WTC11 (cell line): ENCODE data around the gene AHCYL1. TPM values are rescaled to one million over a fixed set of nuclear protein-coding genes. Genes with fewer than 3 reads are reported as not detected.
A peak's percentile ranks its signal among the peaks of the same experiment; 100 is the strongest.

Experiments used
- ATAC-seq: fragments of 200-7000 bp; cut with Tn5 transposase; 2 replicates; pipeline ENCODE4 v1.10.0; 2021; ENCODE audit warnings: mild to moderate bottlenecking, moderate library complexity
- CTCF ChIA-PET: fragments of 300-600 bp; sonication (Branson Sonifier 250); formaldehyde crosslinking; loops from one replicate; lab custom pipeline; 2021; ENCODE audit warnings: antibody characterized with exemption; lab: Charles Lee
- POLR2A ChIA-PET: fragments of 350-600 bp; sonication (Branson Sonifier 250); formaldehyde crosslinking; loops from one replicate; lab custom pipeline; 2021; ENCODE audit warnings: antibody characterized with exemption; lab: Charles Lee
- DNase-seq: peaks from one replicate; pipeline ENCODE4 v3.0.0; 2021; ENCODE audit warnings: low spot score
- H3K27ac Mint-ChIP-seq: 2 replicates; pipeline ENCODE4 v1.8.0; 2021; ENCODE audit warnings: mixed read lengths
- H3K27me3 Mint-ChIP-seq: 2 replicates; pipeline ENCODE4 v1.8.0; 2021; ENCODE audit warnings: low read depth, mild to moderate bottlenecking, moderate library complexity, mixed read lengths
- H3K36me3 Mint-ChIP-seq: 2 replicates; pipeline ENCODE4 v1.8.0; 2021; ENCODE audit warnings: mixed read lengths
- H3K4me1 Mint-ChIP-seq: 2 replicates; pipeline ENCODE4 v1.8.0; 2022; ENCODE audit warnings: mixed read lengths
- H3K4me3 Mint-ChIP-seq: 2 replicates; pipeline ENCODE4 v1.8.0; 2021; ENCODE audit warnings: mild to moderate bottlenecking, moderate library complexity, mixed read lengths
- H3K9me3 Mint-ChIP-seq: 2 replicates; pipeline ENCODE4 v1.8.0; 2021; ENCODE audit warnings: mixed read lengths
- CREB1 ChIP-seq: sonication (generic); formaldehyde crosslinking; IDR thresholded peaks from 2 replicates; pipeline ENCODE4 v1.8.0; 2023; ENCODE audit warnings: mild to moderate bottlenecking, missing genetic modification reagents
- ESRRA ChIP-seq: sonication (generic); formaldehyde crosslinking; IDR thresholded peaks from 2 replicates; pipeline ENCODE4 v1.8.1; 2022; ENCODE audit warnings: mild to moderate bottlenecking, missing genetic modification reagents, borderline replicate concordance
- FOXJ3 ChIP-seq: sonication (generic); formaldehyde crosslinking; IDR thresholded peaks from 2 replicates; pipeline ENCODE4 v1.9.0; 2021; ENCODE audit warnings: missing genetic modification reagents, mild to moderate bottlenecking, borderline replicate concordance
- FOXK1 ChIP-seq: sonication (generic); formaldehyde crosslinking; IDR thresholded peaks from 2 replicates; pipeline ENCODE4 v1.8.0; 2022; ENCODE audit warnings: mild to moderate bottlenecking, moderate library complexity, missing genetic modification reagents
- GABPB1 ChIP-seq: sonication (generic); formaldehyde crosslinking; IDR thresholded peaks from 2 replicates; pipeline ENCODE4 v1.8.1; 2023; ENCODE audit warnings: mild to moderate bottlenecking, missing genetic modification reagents
- GTF2I ChIP-seq: fragments of 250-450 bp; sonication (Bioruptor Pico); conservative IDR thresholded peaks from 2 replicates; pipeline ENCODE4 v1.4.0; 2021; ENCODE audit warnings: mild to moderate bottlenecking
- IRF2 ChIP-seq: sonication (generic); formaldehyde crosslinking; IDR thresholded peaks from 2 replicates; pipeline ENCODE4 v1.8.0; 2022; ENCODE audit warnings: low read depth, missing genetic modification reagents, borderline replicate concordance
- JAZF1 ChIP-seq: fragments of 250-450 bp; sonication (Bioruptor Pico); IDR thresholded peaks from 2 replicates; pipeline ENCODE4 v1.9.0; 2021; ENCODE audit warnings: moderate library complexity, mild to moderate bottlenecking, inconsistent platforms
- MXD4 ChIP-seq: fragments of 250-450 bp; sonication (Bioruptor Pico); IDR thresholded peaks from 2 replicates; pipeline ENCODE4 v1.8.0; 2021; ENCODE audit warnings: mild to moderate bottlenecking, moderate library complexity, borderline replicate concordance
- NFYB ChIP-seq: sonication (generic); formaldehyde crosslinking; conservative IDR thresholded peaks from 2 replicates; pipeline ENCODE4 v1.8.0; 2022; ENCODE audit warnings: low read depth, missing genetic modification reagents
- NR1H2 ChIP-seq: sonication (generic); formaldehyde crosslinking; IDR thresholded peaks from 2 replicates; pipeline ENCODE4 v1.9.0; 2021; ENCODE audit warnings: mild to moderate bottlenecking, moderate library complexity, missing genetic modification reagents
- SOX15 ChIP-seq: fragments of 250-450 bp; sonication (Bioruptor Pico); IDR thresholded peaks from 2 replicates; pipeline ENCODE4 v1.9.0; 2021; ENCODE audit warnings: mild to moderate bottlenecking
- SP1 ChIP-seq: sonication (generic); formaldehyde crosslinking; conservative IDR thresholded peaks from 2 replicates; pipeline ENCODE4 v1.8.1; 2022; ENCODE audit warnings: missing genetic modification reagents
- ZNF219 ChIP-seq: sonication (generic); formaldehyde crosslinking; IDR thresholded peaks from 2 replicates; pipeline ENCODE4 v1.8.0; 2023; ENCODE audit warnings: missing genetic modification reagents, mild to moderate bottlenecking, borderline replicate concordance
- total RNA-seq: library from RNA; stranded (reverse); gene quantifications from 3 replicates; pipeline ENCODE4 v1.2.3, GENCODE V29; 2021
- TF ChIP-seq, protein P1 (sequence below): sonication (generic); formaldehyde crosslinking; IDR thresholded peaks from 2 replicates; pipeline ENCODE4 v1.8.1; 2023; ENCODE audit warnings: mild to moderate bottlenecking, missing genetic modification reagents
- TF ChIP-seq, protein P2 (sequence below): sonication (generic); formaldehyde crosslinking; IDR thresholded peaks from 2 replicates; pipeline ENCODE4 v1.8.0; 2023; ENCODE audit warnings: missing genetic modification reagents
- TF ChIP-seq, protein P3 (sequence below): sonication (generic); formaldehyde crosslinking; conservative IDR thresholded peaks from 2 replicates; pipeline ENCODE4 v1.8.1; 2022; ENCODE audit warnings: mild to moderate bottlenecking, missing genetic modification reagents
- TF ChIP-seq, protein P4 (sequence below): sonication (generic); formaldehyde crosslinking; IDR thresholded peaks from 2 replicates; pipeline ENCODE4 v1.8.0; 2022; ENCODE audit warnings: mild to moderate bottlenecking, missing genetic modification reagents
- TF ChIP-seq, protein P5 (sequence below): sonication (generic); formaldehyde crosslinking; IDR thresholded peaks from 2 replicates; pipeline ENCODE4 v1.8.1; 2023; ENCODE audit warnings: mild to moderate bottlenecking, missing genetic modification reagents, borderline replicate concordance
- TF ChIP-seq, protein P6 (sequence below): fragments of 250-450 bp; sonication (Bioruptor Pico); IDR thresholded peaks from 2 replicates; pipeline ENCODE4 v1.9.0; 2021; ENCODE audit warnings: mild to moderate bottlenecking
- TF ChIP-seq, protein P7 (sequence below): sonication (generic); formaldehyde crosslinking; IDR thresholded peaks from 2 replicates; pipeline ENCODE4 v1.8.0; 2022; ENCODE audit warnings: mild to moderate bottlenecking, missing genetic modification reagents

AHCYL1 gene
- total RNA-seq, 1 experiment from 2014 or later = 92.1 TPM

- ChIA-PET CTCF (interaction anchor here (0.7 to 1.4 kb wide), 2 partner anchors 11 to 12 kb away, joined by 3 to 5 read pairs; partner anchors contain the start of gene AHCYL1), POLR2A (interaction anchor here (1.5 kb wide), 1 partner anchor 11 kb away, joined by 5 read pairs; the partner anchor contains the start of gene AHCYL1)
- H3K36me3 Mint-ChIP-seq = peaks cover 6% of the 10 kb centered on the region
- H3K27me3 Mint-ChIP-seq = no peaks in the 10 kb centered on the region
- no peaks in the 10 kb centered on the region for H3K9me3 Mint-ChIP-seq
- no peak for TF ChIP-seq CREB1
- TF ChIP-seq NFYB = no peak
- TF ChIP-seq, protein P1, sequence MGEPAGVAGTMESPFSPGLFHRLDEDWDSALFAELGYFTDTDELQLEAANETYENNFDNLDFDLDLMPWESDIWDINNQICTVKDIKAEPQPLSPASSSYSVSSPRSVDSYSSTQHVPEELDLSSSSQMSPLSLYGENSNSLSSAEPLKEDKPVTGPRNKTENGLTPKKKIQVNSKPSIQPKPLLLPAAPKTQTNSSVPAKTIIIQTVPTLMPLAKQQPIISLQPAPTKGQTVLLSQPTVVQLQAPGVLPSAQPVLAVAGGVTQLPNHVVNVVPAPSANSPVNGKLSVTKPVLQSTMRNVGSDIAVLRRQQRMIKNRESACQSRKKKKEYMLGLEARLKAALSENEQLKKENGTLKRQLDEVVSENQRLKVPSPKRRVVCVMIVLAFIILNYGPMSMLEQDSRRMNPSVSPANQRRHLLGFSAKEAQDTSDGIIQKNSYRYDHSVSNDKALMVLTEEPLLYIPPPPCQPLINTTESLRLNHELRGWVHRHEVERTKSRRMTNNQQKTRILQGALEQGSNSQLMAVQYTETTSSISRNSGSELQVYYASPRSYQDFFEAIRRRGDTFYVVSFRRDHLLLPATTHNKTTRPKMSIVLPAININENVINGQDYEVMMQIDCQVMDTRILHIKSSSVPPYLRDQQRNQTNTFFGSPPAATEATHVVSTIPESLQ (CRISPR knock-in tag) = no peak
- no peak for TF ChIP-seq FOXJ3 (CRISPR knock-in tag)
- TF ChIP-seq IRF2 = no peak
- TF ChIP-seq ZNF219 = no peak
- no peak for TF ChIP-seq SOX15
- no peak for TF ChIP-seq SP1 (CRISPR knock-in tag)
- TF ChIP-seq, protein P2, sequence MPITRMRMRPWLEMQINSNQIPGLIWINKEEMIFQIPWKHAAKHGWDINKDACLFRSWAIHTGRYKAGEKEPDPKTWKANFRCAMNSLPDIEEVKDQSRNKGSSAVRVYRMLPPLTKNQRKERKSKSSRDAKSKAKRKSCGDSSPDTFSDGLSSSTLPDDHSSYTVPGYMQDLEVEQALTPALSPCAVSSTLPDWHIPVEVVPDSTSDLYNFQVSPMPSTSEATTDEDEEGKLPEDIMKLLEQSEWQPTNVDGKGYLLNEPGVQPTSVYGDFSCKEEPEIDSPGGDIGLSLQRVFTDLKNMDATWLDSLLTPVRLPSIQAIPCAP = no peak
- ATAC-seq (no peak), DNase-seq (no peak)
- no peak overlapping the region for H3K4me3 Mint-ChIP-seq
- peak overlapping the region; percentile 60 for H3K27ac Mint-ChIP-seq
- peaks cover 3% of the 10 kb centered on the region; the same call in 1 of the 2 replicates for H3K4me1 Mint-ChIP-seq
Measured at GRCh38 chr1:109995536-109995935, 11.0 kb downstream of the AHCYL1 start.

GRCh38 chr1:109996476-109996875, 11.9 kb downstream of the AHCYL1 start:
- no peak overlapping the region for H3K4me3 Mint-ChIP-seq
- TF ChIP-seq FOXK1 (CRISPR knock-in tag) = no peak
- no peak for TF ChIP-seq GABPB1 (CRISPR knock-in tag)
- TF ChIP-seq, all 79 proteins: peak for 0
- DNase-seq (no peak), ATAC-seq (no peak)
- H3K9me3 Mint-ChIP-seq = no peaks in the 10 kb centered on the region
- H3K4me1 Mint-ChIP-seq = peaks cover 5% of the 10 kb centered on the region; the same call in 1 of the 2 replicates
- H3K27ac Mint-ChIP-seq = no peak overlapping the region
- peaks cover 6% of the 10 kb centered on the region for H3K36me3 Mint-ChIP-seq
- POLR2A ChIA-PET = no interaction called here
- CTCF ChIA-PET = interaction anchor here (1.4 kb wide), 1 partner anchor 15 kb away, joined by 4 read pairs; no protein-coding TSS in a partner anchor
- H3K27me3 Mint-ChIP-seq = no peaks in the 10 kb centered on the region

DNA sequence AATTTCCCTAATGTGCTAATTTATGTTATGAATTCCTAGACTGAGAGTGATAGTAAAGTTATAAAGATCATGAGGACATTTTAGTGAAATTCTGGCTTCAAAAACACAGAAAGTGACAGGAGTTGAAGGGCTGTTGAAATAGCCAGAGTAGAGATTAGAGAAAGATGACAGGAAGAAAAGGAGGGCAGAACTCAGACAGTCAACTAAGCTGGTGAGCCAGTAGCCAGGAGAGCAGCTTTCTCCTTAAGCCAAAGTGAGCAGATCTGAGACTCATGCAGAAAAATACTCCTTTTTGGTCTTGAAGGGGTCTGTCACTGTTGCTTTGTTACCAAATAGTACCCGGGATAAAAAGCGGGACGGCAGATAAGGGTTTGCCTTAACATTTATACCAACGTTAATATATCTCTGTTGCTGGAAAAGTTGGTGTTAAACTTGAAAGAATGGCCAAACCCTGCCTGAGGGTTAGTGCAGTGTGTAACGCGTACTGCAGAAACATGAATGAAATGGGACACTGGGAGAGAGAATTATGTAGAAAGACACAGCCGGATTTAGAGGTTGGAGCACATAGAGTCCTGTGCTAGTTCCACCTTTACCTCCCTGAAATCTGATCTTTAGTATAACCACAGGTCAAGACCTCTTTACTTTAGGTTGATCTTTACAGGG, 12.8 kb downstream of the AHCYL1 start:
- Mint-ChIP-seq H3K4me3 (no peak overlapping the region), H3K9me3 (no peaks in the 10 kb centered on the region), H3K4me1 (peaks cover 10% of the 10 kb centered on the region), H3K27me3 (no peaks in the 10 kb centered on the region), H3K27ac (no peak overlapping the region), H3K36me3 (peaks cover 6% of the 10 kb centered on the region)
- POLR2A ChIA-PET = no interaction called here
- CTCF ChIA-PET = interaction anchor here (1.2 to 2.7 kb wide), 4 partner anchors 13 to 86 kb away, joined by 4 to 16 read pairs (median 5); partner anchors contain the start of gene AHCYL1
- DNase-seq (no peak), ATAC-seq (no peak)
- TF ChIP-seq, protein P3, sequence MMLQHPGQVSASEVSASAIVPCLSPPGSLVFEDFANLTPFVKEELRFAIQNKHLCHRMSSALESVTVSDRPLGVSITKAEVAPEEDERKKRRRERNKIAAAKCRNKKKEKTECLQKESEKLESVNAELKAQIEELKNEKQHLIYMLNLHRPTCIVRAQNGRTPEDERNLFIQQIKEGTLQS (CRISPR knock-in tag) = no peak
- TF ChIP-seq MXD4 (CRISPR knock-in tag) (no peak), ESRRA (no peak), JAZF1 (CRISPR knock-in tag) (no peak), ZNF219 (no peak), NR1H2 (CRISPR knock-in tag) (no peak), GTF2I (CRISPR knock-in tag) (no peak), SP1 (CRISPR knock-in tag) (no peak)
- TF ChIP-seq, protein P4, sequence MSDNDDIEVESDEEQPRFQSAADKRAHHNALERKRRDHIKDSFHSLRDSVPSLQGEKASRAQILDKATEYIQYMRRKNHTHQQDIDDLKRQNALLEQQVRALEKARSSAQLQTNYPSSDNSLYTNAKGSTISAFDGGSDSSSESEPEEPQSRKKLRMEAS = no peak
- TF ChIP-seq, protein P5, sequence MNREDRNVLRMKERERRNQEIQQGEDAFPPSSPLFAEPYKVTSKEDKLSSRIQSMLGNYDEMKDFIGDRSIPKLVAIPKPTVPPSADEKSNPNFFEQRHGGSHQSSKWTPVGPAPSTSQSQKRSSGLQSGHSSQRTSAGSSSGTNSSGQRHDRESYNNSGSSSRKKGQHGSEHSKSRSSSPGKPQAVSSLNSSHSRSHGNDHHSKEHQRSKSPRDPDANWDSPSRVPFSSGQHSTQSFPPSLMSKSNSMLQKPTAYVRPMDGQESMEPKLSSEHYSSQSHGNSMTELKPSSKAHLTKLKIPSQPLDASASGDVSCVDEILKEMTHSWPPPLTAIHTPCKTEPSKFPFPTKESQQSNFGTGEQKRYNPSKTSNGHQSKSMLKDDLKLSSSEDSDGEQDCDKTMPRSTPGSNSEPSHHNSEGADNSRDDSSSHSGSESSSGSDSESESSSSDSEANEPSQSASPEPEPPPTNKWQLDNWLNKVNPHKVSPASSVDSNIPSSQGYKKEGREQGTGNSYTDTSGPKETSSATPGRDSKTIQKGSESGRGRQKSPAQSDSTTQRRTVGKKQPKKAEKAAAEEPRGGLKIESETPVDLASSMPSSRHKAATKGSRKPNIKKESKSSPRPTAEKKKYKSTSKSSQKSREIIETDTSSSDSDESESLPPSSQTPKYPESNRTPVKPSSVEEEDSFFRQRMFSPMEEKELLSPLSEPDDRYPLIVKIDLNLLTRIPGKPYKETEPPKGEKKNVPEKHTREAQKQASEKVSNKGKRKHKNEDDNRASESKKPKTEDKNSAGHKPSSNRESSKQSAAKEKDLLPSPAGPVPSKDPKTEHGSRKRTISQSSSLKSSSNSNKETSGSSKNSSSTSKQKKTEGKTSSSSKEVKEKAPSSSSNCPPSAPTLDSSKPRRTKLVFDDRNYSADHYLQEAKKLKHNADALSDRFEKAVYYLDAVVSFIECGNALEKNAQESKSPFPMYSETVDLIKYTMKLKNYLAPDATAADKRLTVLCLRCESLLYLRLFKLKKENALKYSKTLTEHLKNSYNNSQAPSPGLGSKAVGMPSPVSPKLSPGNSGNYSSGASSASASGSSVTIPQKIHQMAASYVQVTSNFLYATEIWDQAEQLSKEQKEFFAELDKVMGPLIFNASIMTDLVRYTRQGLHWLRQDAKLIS = no peak
- TF ChIP-seq, protein P6, sequence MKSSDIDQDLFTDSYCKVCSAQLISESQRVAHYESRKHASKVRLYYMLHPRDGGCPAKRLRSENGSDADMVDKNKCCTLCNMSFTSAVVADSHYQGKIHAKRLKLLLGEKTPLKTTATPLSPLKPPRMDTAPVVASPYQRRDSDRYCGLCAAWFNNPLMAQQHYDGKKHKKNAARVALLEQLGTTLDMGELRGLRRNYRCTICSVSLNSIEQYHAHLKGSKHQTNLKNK = no peak
- TF ChIP-seq, protein P7, sequence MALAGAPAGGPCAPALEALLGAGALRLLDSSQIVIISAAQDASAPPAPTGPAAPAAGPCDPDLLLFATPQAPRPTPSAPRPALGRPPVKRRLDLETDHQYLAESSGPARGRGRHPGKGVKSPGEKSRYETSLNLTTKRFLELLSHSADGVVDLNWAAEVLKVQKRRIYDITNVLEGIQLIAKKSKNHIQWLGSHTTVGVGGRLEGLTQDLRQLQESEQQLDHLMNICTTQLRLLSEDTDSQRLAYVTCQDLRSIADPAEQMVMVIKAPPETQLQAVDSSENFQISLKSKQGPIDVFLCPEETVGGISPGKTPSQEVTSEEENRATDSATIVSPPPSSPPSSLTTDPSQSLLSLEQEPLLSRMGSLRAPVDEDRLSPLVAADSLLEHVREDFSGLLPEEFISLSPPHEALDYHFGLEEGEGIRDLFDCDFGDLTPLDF (CRISPR knock-in tag) = no peak
